Pancreas (tissue), 10 donors: ENCODE measurements around the gene SDK1. TPM values are rescaled to one million over a fixed set of nuclear protein-coding genes. Genes with fewer than 3 reads are reported as not detected.

Source experiments
- ATAC-seq, 4 donors: fragments of 200-7000 bp; cut with Tn5 transposase; one replicate each; pipeline versions ENCODE4 v1.8.0 to v1.9.1; 2020; ENCODE audit warnings: mild to moderate bottlenecking in 4 of 4, moderate library complexity in 4 of 4
- DNase-seq, 6 donors: peaks; one replicate each; pipeline ENCODE4 v3.0.0-alpha.2; 2020
- FAIRE-seq: peaks from 2 replicates; lab custom pipeline; 2012; peaks lifted over from hg19 to GRCh38; lab: Jason Lieb, UNC
- H3K27ac ChIP-seq, 4 donors: fragments of 200-600 bp; sonication (generic); 1 replicate in 3 of 4; 2 replicates in 1 of 4; pipeline versions ENCODE4 v1.5.0 to v1.8.0; 2020
- H3K27me3 ChIP-seq, 4 donors: fragments of 200-600 bp; one replicate each; pipeline ENCODE4 v1.8.0; 2021
- H3K36me3 ChIP-seq, 3 donors: fragments of 200-600 bp; sonication (generic) in 1 of 3; one replicate each; pipeline versions ENCODE4 v1.5.0 to v1.8.0; 2020 to 2021
- H3K4me1 ChIP-seq, 3 donors: fragments of 200-600 bp; one replicate each; pipeline ENCODE4 v1.8.0; 2021
- H3K4me3 ChIP-seq, 4 donors: fragments of 200-600 bp; sonication (generic) in 2 of 4; one replicate each; pipeline versions ENCODE4 v1.5.0 to v1.8.0; 2020 to 2021
- H3K9me3 ChIP-seq, 4 donors: fragments of 200-600 bp; one replicate each; pipeline ENCODE4 v1.8.0; 2021
- CTCF ChIP-seq, 4 donors: fragments of 200-600 bp; sonication (generic) in 3 of 4; IDR thresholded peaks; one replicate each; pipeline versions ENCODE4 v1.5.0 to v1.8.0; 2021; ENCODE audit warnings: antibody characterized with exemption in 4 of 4
- WGBS, 2 donors: extraction: QIAGEN DNeasy Blood & Tissue Kit; methylation state at CpG; one replicate each; pipeline ENCODE4 v1.1.7; 2013; 5-methylcytosine and 5-hydroxymethylcytosine counted together
- intact Hi-C, 3 donors: fragments of 100-400 bp; cut with DNase I; formaldehyde crosslinking; loops; one replicate each; pipeline versions ENCODE4 v1.11.1 to v1.14.2; 2022
- polyA plus RNA-seq, 2 donors: library from polyadenylated mRNA; stranded (reverse); fragments of 200-250 nt; gene quantifications; one replicate each; pipeline ENCODE4 v1.2.3, GENCODE V29; 2013
- total RNA-seq, 6 donors: library from RNA; stranded (reverse); fragmentation: NEBNext Ultra II Directional in 4 of 6; extraction: Animal tissue kit (Norgen Biotek cat#: 25700) in 4 of 6; gene quantifications; one replicate each; pipeline versions ENCODE4 v1.2.1 to v1.2.4, GENCODE V29; 2021 to 2023
- donor health status: healthy with polysubstance abuse.
- donor health status: DM: no; HTN: no; CAD: no; lungs with moderate emphysema.
- donor health status: DM: no; HTN: no; CAD: no.
- donor health status: control.
- donor health status: control.
- donor health status: Bipolar disorder and iron deficiency.
- donor health status: DM: yes; HTN: yes; CAD: no.
- donor health status: DM: no; HTN: no; CAD: no.
- donor health status: DM: no; HTN: no; CAD: no.
- donor health status: DM: yes; HTN: yes; CAD: no.

The SDK1 gene
- total and polyA plus RNA-seq, 8 donors: 10.8 to 30.8 (median 19.8) TPM

GRCh38 chr7:3987426-3987927, 686.4 kb downstream of the SDK1 start:
- DNase-seq (no peak), ATAC-seq (no peak), FAIRE-seq (no peak)
- intact Hi-C loops: no loop called here
- Histone ChIP-seq H3K9me3 (no peaks in the 10 kb centered on the region), H3K27ac (no peak overlapping the region), H3K4me3 (no peak overlapping the region), H3K36me3 (no peaks in the 10 kb centered on the region), H3K27me3 (no peaks in the 10 kb centered on the region), H3K4me1 (no peaks in the 10 kb centered on the region)
- no peak for TF ChIP-seq CTCF (IDR thresholded peaks at IDR 0.05)
- WGBS, 2 donors: 94 to 95% methylated on average over 14 of the region's 14 CpGs

- intact Hi-C loops: no loop called here
- no peak for FAIRE-seq
- TF ChIP-seq CTCF (IDR thresholded peaks at IDR 0.05): no peak
- DNase-seq: no peak
- no peaks in the 10 kb centered on the region for H3K36me3 ChIP-seq
- H3K4me3 ChIP-seq: no peak overlapping the region
- WGBS, 2 donors: 93 to 94% methylated on average over 11 of the region's 11 CpGs
- no peak for ATAC-seq
- H3K27ac ChIP-seq: no peak overlapping the region
- H3K27me3 ChIP-seq: no peaks in the 10 kb centered on the region
- H3K9me3 ChIP-seq: no peaks in the 10 kb centered on the region
- H3K4me1 ChIP-seq: no peaks in the 10 kb centered on the region
Observed at GRCh38 chr7:3989723-3990122, 688.7 kb downstream of the SDK1 start.

GRCh38 chr7:3991731-3992231, 690.7 kb downstream of the SDK1 start:
- TF ChIP-seq CTCF (IDR thresholded peaks at IDR 0.05): no peak
- Histone ChIP-seq H3K9me3 (no peaks in the 10 kb centered on the region), H3K4me3 (no peak overlapping the region), H3K27me3 (no peaks in the 10 kb centered on the region), H3K4me1 (no peaks in the 10 kb centered on the region), H3K36me3 (no peaks in the 10 kb centered on the region), H3K27ac (no peak overlapping the region)
- ATAC-seq (no peak), DNase-seq (no peak), FAIRE-seq (no peak)
- 94% methylated on average over 9 of the region's 9 CpGs for WGBS, 2 donors
- intact Hi-C loops: no loop called here

- no peak for ATAC-seq
- H3K9me3 ChIP-seq: no peaks in the 10 kb centered on the region
- no peak for DNase-seq
- TF ChIP-seq CTCF (IDR thresholded peaks at IDR 0.05): no peak
- H3K4me3 ChIP-seq: no peak overlapping the region
- WGBS, 2 donors: 93 to 96% methylated on average over 7 of the region's 7 CpGs
- no peaks in the 10 kb centered on the region for H3K4me1 ChIP-seq
- no peaks in the 10 kb centered on the region for H3K36me3 ChIP-seq
- FAIRE-seq: no peak
- intact Hi-C loops: no loop called here
- H3K27me3 ChIP-seq: no peaks in the 10 kb centered on the region
- H3K27ac ChIP-seq: no peak overlapping the region
Observed at GRCh38 chr7:3992841-3993240, 691.8 kb downstream of the SDK1 start.

GRCh38 chr7:3994764-3995163, 693.7 kb downstream of the SDK1 start:
- intact Hi-C loops: no loop called here
- WGBS, 2 donors: 94 to 96% methylated on average over 5 of the region's 5 CpGs
- H3K4me3 ChIP-seq: no peak overlapping the region
- FAIRE-seq: no peak
- H3K36me3 ChIP-seq: no peaks in the 10 kb centered on the region
- no peaks in the 10 kb centered on the region for H3K9me3 ChIP-seq
- TF ChIP-seq CTCF (IDR thresholded peaks at IDR 0.05): no peak
- no peak for DNase-seq
- H3K4me1 ChIP-seq: no peaks in the 10 kb centered on the region
- H3K27ac ChIP-seq: no peak overlapping the region
- no peak for ATAC-seq
- H3K27me3 ChIP-seq: no peaks in the 10 kb centered on the region
